Vagina (tissue), 2 donors: Measurements from ENCODE around the gene ATP11A.

Source experiments
- POLR2A ChIP-seq, 2 donors: fragments of 450-650 bp; IDR thresholded peaks; one replicate each; pipeline ENCODE4 v1.6.1; 2017; ENCODE audit warnings: antibody characterized with exemption in 2 of 2, mild to moderate bottlenecking in 2 of 2, moderate library complexity in 2 of 2
- POLR2AphosphoS5 ChIP-seq, 2 donors: sonication (generic); formaldehyde crosslinking; IDR thresholded peaks; one replicate each; pipeline ENCODE4 v1.9.0; 2017; ENCODE audit warnings: antibody characterized with exemption in 2 of 2, mild to moderate bottlenecking in 2 of 2, low read depth in 1 of 2; ENCODE audit not compliant: insufficient read depth in 1 of 2
- TF ChIP-seq, protein P1 (sequence below), 3 experiments: fragments of 450-650 bp in 2 of 3; fragments of 200-600 bp in 1 of 3; sonication (generic) in 1 of 3; IDR thresholded peaks; one replicate each; pipeline ENCODE4 v1.5.1; 2017 to 2019; ENCODE audit warnings: antibody characterized with exemption in 3 of 3, mild to moderate bottlenecking in 2 of 3, moderate library complexity in 2 of 3

DNA sequence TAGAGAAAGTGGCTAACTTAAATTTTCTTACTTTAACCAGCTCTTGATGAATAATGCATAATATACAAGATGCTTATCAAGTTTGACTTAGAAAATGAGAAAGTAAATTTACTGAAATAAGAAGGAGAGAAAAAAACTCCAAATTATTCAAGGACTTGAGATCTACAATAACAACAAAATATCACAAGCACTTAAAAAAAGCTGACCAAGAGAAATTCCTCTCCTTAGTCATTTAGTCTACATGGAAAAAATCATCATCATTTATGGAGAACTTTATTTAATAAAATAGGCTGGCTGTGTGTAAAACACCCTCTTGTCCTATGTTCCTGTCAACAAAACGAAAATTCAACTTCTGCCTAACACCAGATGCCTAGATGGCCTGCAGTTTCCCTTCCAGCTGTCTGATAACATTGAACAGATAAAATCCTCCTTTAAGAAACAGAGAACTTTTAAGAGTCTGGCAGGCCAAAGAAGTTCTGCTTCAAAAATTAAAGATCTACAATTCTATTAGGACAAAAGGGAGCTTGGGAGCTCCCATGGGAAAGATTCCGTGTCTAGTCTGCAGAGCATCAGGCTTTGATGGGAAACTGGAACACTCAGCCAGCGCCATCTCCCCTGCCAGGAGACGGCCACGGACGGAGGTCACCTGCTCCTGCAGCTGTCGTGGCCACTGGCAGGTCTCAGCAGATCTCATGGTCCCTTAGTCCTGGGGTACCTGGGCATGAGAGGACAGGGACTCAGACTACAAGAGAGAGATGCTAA, 37.9 kb upstream of the ATP11A start:
- TF ChIP-seq, protein P1, sequence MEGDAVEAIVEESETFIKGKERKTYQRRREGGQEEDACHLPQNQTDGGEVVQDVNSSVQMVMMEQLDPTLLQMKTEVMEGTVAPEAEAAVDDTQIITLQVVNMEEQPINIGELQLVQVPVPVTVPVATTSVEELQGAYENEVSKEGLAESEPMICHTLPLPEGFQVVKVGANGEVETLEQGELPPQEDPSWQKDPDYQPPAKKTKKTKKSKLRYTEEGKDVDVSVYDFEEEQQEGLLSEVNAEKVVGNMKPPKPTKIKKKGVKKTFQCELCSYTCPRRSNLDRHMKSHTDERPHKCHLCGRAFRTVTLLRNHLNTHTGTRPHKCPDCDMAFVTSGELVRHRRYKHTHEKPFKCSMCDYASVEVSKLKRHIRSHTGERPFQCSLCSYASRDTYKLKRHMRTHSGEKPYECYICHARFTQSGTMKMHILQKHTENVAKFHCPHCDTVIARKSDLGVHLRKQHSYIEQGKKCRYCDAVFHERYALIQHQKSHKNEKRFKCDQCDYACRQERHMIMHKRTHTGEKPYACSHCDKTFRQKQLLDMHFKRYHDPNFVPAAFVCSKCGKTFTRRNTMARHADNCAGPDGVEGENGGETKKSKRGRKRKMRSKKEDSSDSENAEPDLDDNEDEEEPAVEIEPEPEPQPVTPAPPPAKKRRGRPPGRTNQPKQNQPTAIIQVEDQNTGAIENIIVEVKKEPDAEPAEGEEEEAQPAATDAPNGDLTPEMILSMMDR (IDR thresholded peaks at IDR 0.05) = no peak
- TF ChIP-seq POLR2A (IDR thresholded peaks at IDR 0.05) = no peak
- TF ChIP-seq POLR2AphosphoS5 (IDR thresholded peaks at IDR 0.05; ENCODE audit: insufficient read depth in 1 of 2, low read depth in 1 of 2) = no peak
